AG09309 (cell line): ENCODE results near the gene NPHP4.

Experiments
- DNase-seq: peaks from one replicate; pipeline ENCODE4 v3.0.0-alpha.2; 2010; ENCODE audit warnings: low read depth
- H3K4me3 ChIP-seq: 2 replicates; pipeline ENCODE4 v1.5.1; 2011; ENCODE audit warnings: mild to moderate bottlenecking, low read depth, low read length, moderate library complexity; ENCODE audit not compliant: control insufficient read depth
- TF ChIP-seq, protein P1 (sequence below): IDR thresholded peaks from 2 replicates; pipeline ENCODE4 v1.5.1; 2011; ENCODE audit warnings: mild to moderate bottlenecking, low read depth, low read length, inconsistent platforms; ENCODE audit not compliant: insufficient read depth, control insufficient read depth; ENCODE audit errors: missing control alignments

Gene NPHP4

DNA sequence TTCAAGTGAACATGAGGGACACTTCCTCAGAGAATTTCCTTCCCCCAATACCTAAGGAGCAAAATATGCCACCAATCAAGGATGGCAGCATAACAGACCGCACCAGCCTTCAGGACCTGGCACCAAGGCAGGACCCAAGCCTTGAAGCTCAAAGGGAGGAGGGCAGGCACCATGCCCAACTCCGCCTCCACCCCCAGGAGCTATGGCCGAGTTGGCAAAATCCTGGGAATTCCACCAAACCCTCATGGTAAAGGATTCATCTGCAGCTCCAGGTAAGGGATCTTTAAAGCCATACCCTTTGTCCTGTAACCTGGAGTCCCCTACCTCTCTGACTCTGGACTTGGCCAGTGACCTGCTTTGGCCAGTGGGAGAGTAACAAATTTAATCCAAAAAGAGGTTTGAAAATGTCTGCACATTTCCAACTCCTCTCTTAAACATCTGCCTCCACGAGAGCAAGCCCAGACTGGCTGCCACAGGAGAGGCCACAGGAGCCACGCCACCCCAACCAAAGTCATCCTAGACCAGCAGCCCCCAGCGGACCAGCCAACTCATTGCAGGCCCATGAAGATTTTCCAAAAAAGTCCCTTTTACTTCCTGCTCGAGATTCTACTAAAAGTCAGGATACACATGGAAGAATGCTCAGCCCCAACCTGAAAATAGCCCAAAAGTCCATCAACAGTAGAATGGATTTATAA is 41.9 kb downstream of the NPHP4 start:
- TF ChIP-seq, protein P1, sequence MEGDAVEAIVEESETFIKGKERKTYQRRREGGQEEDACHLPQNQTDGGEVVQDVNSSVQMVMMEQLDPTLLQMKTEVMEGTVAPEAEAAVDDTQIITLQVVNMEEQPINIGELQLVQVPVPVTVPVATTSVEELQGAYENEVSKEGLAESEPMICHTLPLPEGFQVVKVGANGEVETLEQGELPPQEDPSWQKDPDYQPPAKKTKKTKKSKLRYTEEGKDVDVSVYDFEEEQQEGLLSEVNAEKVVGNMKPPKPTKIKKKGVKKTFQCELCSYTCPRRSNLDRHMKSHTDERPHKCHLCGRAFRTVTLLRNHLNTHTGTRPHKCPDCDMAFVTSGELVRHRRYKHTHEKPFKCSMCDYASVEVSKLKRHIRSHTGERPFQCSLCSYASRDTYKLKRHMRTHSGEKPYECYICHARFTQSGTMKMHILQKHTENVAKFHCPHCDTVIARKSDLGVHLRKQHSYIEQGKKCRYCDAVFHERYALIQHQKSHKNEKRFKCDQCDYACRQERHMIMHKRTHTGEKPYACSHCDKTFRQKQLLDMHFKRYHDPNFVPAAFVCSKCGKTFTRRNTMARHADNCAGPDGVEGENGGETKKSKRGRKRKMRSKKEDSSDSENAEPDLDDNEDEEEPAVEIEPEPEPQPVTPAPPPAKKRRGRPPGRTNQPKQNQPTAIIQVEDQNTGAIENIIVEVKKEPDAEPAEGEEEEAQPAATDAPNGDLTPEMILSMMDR = no peak

DNA sequence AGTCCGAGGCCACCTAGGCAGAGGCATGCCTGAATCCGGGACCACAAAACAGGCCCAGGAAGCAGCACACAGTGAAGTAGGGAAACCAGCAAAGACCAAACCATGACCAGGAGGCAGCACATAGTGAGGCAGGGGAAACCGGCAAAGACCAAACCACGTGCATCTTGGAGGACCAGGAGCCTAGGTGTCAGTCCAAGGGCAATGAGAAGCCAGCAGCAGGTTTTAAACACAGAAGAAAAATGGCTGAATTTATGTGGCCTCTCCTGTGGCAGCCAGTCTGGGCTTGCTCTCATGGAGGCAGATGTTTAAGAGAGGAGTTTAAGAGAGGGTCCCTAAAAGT is 42.5 kb downstream of the NPHP4 start:
- no peak overlapping the region for H3K4me3 ChIP-seq
- TF ChIP-seq, protein P1 = no peak
- DNase-seq = no peak

More for the DNA sequence above, 41.9 kb downstream of the NPHP4 start:
- H3K4me3 ChIP-seq = no peak overlapping the region
- DNase-seq = no peak

DNA sequence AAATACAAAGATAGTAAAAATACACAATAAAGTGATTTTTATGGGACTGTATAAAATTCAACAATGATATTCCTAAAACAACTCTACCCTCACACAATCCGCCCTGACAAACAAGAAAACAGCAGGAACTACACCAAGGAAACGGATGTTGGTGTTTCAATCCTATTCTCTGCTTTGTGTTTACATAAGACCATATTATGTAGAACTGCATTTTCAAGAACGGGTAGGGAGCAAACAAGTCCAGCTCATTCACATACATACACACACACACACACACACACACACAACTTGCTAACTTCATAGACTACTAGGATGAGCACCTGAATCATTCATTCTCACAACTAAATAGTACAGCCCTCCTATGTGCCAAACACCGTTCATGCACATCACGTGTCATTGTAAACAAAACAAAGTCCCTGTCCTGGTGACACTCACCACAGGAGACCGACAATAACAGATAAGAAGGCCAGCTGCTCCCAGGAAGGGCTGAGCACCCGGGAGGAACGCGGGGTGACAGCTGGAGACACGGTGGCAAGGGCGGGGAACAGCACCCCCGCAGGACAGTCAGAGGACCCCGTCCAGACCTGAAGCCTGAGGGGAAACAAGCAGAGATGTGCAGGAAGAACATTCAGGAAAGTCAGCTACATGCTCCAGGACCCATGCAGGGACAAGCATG is 43.0 kb downstream of the NPHP4 start:
- no peak for DNase-seq

DNA sequence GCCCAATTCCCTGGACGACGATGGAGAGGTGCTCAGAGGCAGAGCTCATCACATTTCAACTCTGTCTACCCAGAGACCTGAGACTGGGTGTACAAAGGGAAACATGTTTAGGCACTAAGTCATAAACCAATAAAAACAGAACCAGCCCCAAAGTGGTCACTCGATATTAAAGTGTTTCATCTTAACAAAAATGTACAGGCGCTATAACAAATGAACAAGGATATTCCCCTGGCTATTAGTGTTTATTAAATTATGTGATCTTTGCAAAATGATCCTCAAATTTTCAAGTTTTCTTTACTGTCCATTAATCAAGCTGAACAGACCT is 43.6 kb downstream of the NPHP4 start:
- H3K4me3 ChIP-seq = no peak overlapping the region
- TF ChIP-seq, protein P1 = no peak
- no peak for DNase-seq

More for the DNA sequence above, 43.0 kb downstream of the NPHP4 start:
- H3K4me3 ChIP-seq = no peak overlapping the region
- TF ChIP-seq, protein P1 = no peak

DNA sequence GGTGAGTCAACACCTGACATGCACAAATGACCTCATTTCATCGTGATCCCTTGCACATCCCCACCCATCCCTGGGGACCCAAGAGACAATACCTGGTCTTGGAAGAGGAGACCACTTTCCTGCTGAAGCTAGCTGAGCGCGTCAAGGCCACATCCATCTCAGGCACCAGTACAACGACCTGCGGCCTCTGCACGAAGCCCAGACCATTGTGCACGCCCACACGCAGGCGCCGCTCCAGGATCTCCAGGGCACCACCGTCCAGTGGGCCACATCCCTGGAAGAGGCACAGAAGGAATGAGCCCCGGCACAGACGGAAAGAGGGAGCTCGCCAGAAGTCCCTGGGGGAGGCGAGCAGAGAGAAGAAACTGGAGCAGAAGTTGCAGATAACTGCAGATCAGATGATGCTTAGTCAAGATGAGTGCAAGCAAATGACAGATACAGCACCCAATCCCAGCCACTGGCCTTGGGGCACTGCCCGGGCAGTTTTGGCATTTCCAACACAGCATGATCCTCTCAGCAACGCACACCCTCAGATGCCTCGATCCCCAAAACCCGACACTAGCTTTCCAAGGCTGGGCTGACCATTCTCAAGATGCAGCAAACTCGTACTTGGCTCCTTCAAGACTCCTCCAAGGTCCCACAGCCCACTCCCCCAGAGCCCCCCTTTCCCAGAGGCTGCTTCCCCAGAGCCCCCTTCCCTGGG is 44.1 kb downstream of the NPHP4 start:
- no peak for DNase-seq
- TF ChIP-seq, protein P1 = no peak
- H3K4me3 ChIP-seq = no peak overlapping the region

DNA sequence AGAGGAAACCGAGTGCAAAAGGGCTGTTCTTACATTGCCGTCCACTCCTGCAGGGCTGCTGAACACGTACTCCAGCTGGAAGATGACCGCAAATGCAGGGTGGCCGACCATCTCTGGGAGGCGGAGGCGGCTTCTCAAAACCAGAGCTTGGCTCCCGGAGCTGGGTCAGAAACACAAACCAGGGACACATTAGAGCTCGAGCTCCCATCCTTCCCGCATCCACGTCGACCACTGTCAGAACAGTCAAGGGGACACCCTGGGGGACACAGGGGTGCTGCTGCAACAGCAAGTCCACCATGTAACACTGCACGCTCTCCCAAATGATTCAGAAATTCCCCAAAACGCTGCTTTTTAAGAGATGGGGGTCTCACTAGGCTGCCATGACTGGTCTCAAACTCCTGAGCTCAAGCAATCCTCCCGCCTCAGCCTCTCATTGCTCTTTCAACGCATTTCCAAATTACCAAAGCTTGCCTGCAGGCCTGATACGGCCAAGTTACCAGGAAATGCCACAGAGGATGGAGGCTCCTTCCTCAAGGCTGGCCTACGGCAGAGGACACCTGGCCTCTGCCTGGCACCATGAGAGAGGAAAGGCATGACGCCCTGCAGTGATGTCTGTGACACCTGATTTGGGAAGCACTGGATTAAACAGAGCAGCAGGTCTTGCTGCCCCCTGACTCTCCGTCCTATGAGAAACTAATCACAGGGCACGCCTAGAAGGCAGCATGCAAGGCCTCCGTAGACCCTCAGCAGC is 45.0 kb downstream of the NPHP4 start:
- no peak overlapping the region for H3K4me3 ChIP-seq
- DNase-seq = no peak
- TF ChIP-seq, protein P1 = no peak
